ENCODE measurements around the gene PHKB.

PHKB gene

GRCh38 chr16:47574091-47575054 lies 113.2 kb downstream of the PHKB start:
- no peak for DNase-seq

- DNase-seq: no peak
Measured at GRCh38 chr16:47577029-47577428, 115.9 kb downstream of the PHKB start.

- no peak for DNase-seq
Measured at GRCh38 chr16:47578033-47578432, 116.9 kb downstream of the PHKB start.

- no peak for DNase-seq
Measured at GRCh38 chr16:47578573-47578972, 117.4 kb downstream of the PHKB start.

GRCh38 chr16:47581114-47581513 lies 120.0 kb downstream of the PHKB start:
- no peak for DNase-seq

- no peak for DNase-seq
Measured at GRCh38 chr16:47584464-47585225, 123.5 kb downstream of the PHKB start.

GRCh38 chr16:47586121-47586520 lies 125.0 kb downstream of the PHKB start:
- no peak for DNase-seq

- DNase-seq: no peak
Measured at GRCh38 chr16:47590472-47590871, 129.3 kb downstream of the PHKB start.

GRCh38 chr16:47592232-47592631 lies 131.1 kb downstream of the PHKB start:
- no peak for DNase-seq

- no peak for DNase-seq
Measured at GRCh38 chr16:47599512-47599911, 138.4 kb downstream of the PHKB start.

- DNase-seq: no peak
Measured at GRCh38 chr16:47600376-47600775, 139.2 kb downstream of the PHKB start.

- DNase-seq: no peak
Measured at GRCh38 chr16:47604306-47604705, 143.2 kb downstream of the PHKB start.

- DNase-seq: no peak
Measured at GRCh38 chr16:47611042-47611441, 149.9 kb downstream of the PHKB start.

- no peak for DNase-seq
Measured at GRCh38 chr16:47611848-47612493, 150.8 kb downstream of the PHKB start.

- DNase-seq: no peak
Measured at GRCh38 chr16:47612711-47613110, 151.6 kb downstream of the PHKB start.

- no peak for DNase-seq
Measured at GRCh38 chr16:47613251-47613650, 152.1 kb downstream of the PHKB start.

- DNase-seq: no peak
Measured at GRCh38 chr16:47617732-47618131, 156.6 kb downstream of the PHKB start.

GRCh38 chr16:47622451-47623176 lies 161.5 kb downstream of the PHKB start:
- no peak for DNase-seq

GRCh38 chr16:47624563-47624962 lies 163.4 kb downstream of the PHKB start:
- no peak for DNase-seq

GRCh38 chr16:47625115-47625567 lies 164.0 kb downstream of the PHKB start:
- DNase-seq: no peak

GRCh38 chr16:47626246-47626645 lies 165.1 kb downstream of the PHKB start:
- no peak for DNase-seq

- no peak for DNase-seq
Measured at GRCh38 chr16:47627085-47627639, 166.0 kb downstream of the PHKB start.

Data from SIG-M5 (cell line).